ENCODE data around the gene PTBP1.

DNA sequence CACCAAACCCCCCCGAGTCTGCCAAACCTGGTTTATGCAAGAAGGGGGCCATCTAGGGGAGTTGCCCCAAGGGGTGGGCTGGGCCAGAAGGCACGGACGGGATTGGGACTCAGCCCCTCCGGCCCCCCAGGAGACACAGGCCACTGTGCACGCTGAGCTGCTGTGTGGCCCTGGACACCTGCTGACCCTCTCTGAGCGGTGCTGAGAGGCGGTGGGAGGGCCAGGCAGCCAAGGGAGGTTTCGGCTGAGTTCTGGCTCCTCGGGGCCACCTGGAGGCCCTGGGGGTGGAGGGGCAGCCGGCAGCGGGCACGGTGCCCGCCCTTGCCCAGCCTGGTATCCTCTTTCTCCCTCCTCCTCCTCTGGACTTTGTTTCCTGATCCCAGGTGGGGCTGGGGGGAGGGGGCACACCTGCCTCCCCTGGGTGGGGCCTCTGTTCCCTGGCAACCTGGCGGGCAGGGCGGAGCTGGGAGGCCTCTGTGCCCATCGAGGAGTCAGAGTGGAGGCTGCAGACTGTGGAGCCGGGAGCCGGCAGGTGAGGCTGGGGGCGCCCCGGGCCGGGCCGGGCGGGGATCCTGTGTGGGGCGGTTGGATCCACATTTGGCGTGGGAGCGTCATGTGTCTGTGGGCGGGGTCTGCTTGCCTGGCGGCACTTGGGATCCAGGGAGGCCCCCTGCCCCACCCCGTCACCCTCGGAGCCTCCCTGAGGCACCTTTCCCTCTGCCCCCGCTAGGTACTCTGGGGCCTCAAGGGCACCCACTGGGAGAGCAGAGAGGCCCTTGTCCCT, 46.4 kb upstream of the PTBP1 start, which contains the start of gene MISP:
- TF ChIP-seq, protein P1, sequence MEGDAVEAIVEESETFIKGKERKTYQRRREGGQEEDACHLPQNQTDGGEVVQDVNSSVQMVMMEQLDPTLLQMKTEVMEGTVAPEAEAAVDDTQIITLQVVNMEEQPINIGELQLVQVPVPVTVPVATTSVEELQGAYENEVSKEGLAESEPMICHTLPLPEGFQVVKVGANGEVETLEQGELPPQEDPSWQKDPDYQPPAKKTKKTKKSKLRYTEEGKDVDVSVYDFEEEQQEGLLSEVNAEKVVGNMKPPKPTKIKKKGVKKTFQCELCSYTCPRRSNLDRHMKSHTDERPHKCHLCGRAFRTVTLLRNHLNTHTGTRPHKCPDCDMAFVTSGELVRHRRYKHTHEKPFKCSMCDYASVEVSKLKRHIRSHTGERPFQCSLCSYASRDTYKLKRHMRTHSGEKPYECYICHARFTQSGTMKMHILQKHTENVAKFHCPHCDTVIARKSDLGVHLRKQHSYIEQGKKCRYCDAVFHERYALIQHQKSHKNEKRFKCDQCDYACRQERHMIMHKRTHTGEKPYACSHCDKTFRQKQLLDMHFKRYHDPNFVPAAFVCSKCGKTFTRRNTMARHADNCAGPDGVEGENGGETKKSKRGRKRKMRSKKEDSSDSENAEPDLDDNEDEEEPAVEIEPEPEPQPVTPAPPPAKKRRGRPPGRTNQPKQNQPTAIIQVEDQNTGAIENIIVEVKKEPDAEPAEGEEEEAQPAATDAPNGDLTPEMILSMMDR (IDR thresholded peaks at IDR 0.05; ENCODE audit: low read depth, low read length, missing input control), result no peak
- TF ChIP-seq FOXA2 (IDR thresholded peaks at IDR 0.05) (no peak), YY1 (IDR thresholded peaks at IDR 0.05) (no peak), SP1 (IDR thresholded peaks at IDR 0.05) (no peak)
- TF ChIP-seq, protein P2, sequence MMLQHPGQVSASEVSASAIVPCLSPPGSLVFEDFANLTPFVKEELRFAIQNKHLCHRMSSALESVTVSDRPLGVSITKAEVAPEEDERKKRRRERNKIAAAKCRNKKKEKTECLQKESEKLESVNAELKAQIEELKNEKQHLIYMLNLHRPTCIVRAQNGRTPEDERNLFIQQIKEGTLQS (IDR thresholded peaks at IDR 0.05), result no peak
- TF ChIP-seq, protein P3, sequence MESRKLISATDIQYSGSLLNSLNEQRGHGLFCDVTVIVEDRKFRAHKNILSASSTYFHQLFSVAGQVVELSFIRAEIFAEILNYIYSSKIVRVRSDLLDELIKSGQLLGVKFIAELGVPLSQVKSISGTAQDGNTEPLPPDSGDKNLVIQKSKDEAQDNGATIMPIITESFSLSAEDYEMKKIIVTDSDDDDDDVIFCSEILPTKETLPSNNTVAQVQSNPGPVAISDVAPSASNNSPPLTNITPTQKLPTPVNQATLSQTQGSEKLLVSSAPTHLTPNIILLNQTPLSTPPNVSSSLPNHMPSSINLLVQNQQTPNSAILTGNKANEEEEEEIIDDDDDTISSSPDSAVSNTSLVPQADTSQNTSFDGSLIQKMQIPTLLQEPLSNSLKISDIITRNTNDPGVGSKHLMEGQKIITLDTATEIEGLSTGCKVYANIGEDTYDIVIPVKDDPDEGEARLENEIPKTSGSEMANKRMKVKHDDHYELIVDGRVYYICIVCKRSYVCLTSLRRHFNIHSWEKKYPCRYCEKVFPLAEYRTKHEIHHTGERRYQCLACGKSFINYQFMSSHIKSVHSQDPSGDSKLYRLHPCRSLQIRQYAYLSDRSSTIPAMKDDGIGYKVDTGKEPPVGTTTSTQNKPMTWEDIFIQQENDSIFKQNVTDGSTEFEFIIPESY (IDR thresholded peaks at IDR 0.05), result no peak

Measured in liver (tissue), 3 donors.